Panc1 (cell line): ENCODE results near the gene GBP1. TPM values are rescaled to one million over a fixed set of nuclear protein-coding genes. Genes with fewer than 3 reads are reported as not detected.

ENCODE experiments used
- ATAC-seq: fragments of 200-7000 bp; cut with Tn5 transposase; 2 replicates; pipeline ENCODE4 v1.9.1; 2020; ENCODE audit warnings: mild to moderate bottlenecking, moderate library complexity
- BruUV-seq: library from RNA; stranded (reverse); fragments of 400-500 nt; replicated peaks from 2 replicates; lab custom pipeline; 2021; lab: Mats Ljungman, UMichigan
- CTCF ChIA-PET: fragments of 300-600 bp; sonication (Branson Sonifier 250); formaldehyde crosslinking; loops from one replicate; lab custom pipeline; 2022; ENCODE audit warnings: antibody characterized with exemption; lab: Charles Lee
- POLR2A ChIA-PET: fragments of 300-600 bp; sonication (Branson Sonifier 250); formaldehyde crosslinking; loops from one replicate; lab custom pipeline; 2022; ENCODE audit warnings: antibody characterized with exemption; lab: Charles Lee
- DNase-seq: peaks from one replicate; pipeline ENCODE4 v3.0.0-alpha.2; 2010; ENCODE audit warnings: low read depth, low spot score
- H3K27ac ChIP-seq: 2 replicates; pipeline ENCODE4 v1.5.1; 2011; ENCODE audit warnings: mild to moderate bottlenecking, low read length, inconsistent platforms
- H3K27me3 ChIP-seq: fragments of 200-500 bp; sonication (Bioruptor generic); 2 replicates; pipeline ENCODE4 v1.6.0; 2014; ENCODE audit warnings: low read length, inconsistent platforms; ENCODE audit not compliant: control insufficient read depth, insufficient read depth
- H3K36me3 ChIP-seq: fragments of 200-500 bp; sonication (Bioruptor generic); 2 replicates; pipeline ENCODE4 v1.5.1; 2014; ENCODE audit warnings: inconsistent platforms, mild to moderate bottlenecking, low read length, moderate library complexity; ENCODE audit not compliant: control insufficient read depth, insufficient read depth
- H3K4me1 ChIP-seq: 2 replicates; pipeline ENCODE4 v1.5.1; 2011; ENCODE audit warnings: inconsistent platforms, mild to moderate bottlenecking, low read length, moderate library complexity; ENCODE audit not compliant: control insufficient read depth, insufficient read depth
- H3K4me3 ChIP-seq, 2 experiments: 2 replicates each; pipeline ENCODE4 v1.5.1; 2011 to 2012; ENCODE audit warnings: low read depth in 2 of 2, low read length in 2 of 2, mild to moderate bottlenecking in 2 of 2, inconsistent platforms in 1 of 2, moderate library complexity in 1 of 2
- H3K9me3 ChIP-seq: fragments of 200-500 bp; sonication (Bioruptor generic); 2 replicates; pipeline ENCODE4 v1.5.1; 2014; ENCODE audit warnings: low read depth, mild to moderate bottlenecking, inconsistent platforms, low read length, moderate library complexity; ENCODE audit not compliant: control insufficient read depth, insufficient read depth
- POLR2AphosphoS5 ChIP-seq: IDR thresholded peaks from 2 replicates; pipeline ENCODE4 v1.6.1; 2012; ENCODE audit warnings: mild to moderate bottlenecking, low read depth, low read length, moderate library complexity
- SIN3A ChIP-seq: IDR thresholded peaks from 2 replicates; pipeline ENCODE4 v1.6.1; 2012; ENCODE audit warnings: low read depth, mild to moderate bottlenecking, low read length, moderate library complexity, borderline replicate concordance; ENCODE audit not compliant: insufficient read depth
- TCF7L2 ChIP-seq: IDR thresholded peaks from 2 replicates; pipeline ENCODE4 v1.6.1; 2011; ENCODE audit warnings: mild to moderate bottlenecking, low read depth, low read length, inconsistent platforms
- in situ Hi-C: cut with HindIII; loops from 2 replicates; pipeline ENCODE4 v1.10.0; 2016; ENCODE audit warnings: low sequenced_read_pairs, low pct_unique_long_range_greater_than_20kb
- intact Hi-C: fragments of 100-400 bp; cut with micrococcal nuclease; formaldehyde crosslinking; loops from one replicate; pipeline ENCODE4 v1.10.0; 2022; ENCODE audit not compliant: unreplicated experiment
- total RNA-seq: library from RNA; stranded (reverse); gene quantifications from one replicate; pipeline ENCODE4 v1.2.1, GENCODE V29; 2021; ENCODE audit not compliant: unreplicated experiment
- TF ChIP-seq, protein P1 (sequence below), 2 experiments: IDR thresholded peaks; 2 replicates each; pipeline ENCODE4 v1.6.1; 2011 to 2012; ENCODE audit warnings: low read depth in 2 of 2, control low read depth in 1 of 2, low read length in 1 of 2, mild to moderate bottlenecking in 1 of 2, moderate library complexity in 1 of 2; ENCODE audit not compliant: insufficient read depth in 1 of 2
- TF ChIP-seq, protein P2 (sequence below): fragments of 450-650 bp; IDR thresholded peaks from 2 replicates; pipeline ENCODE4 v1.5.1; 2017; ENCODE audit warnings: mild to moderate bottlenecking

GBP1 gene
- total RNA-seq, 1 experiment from 2014 or later: 0.80 TPM

DNA sequence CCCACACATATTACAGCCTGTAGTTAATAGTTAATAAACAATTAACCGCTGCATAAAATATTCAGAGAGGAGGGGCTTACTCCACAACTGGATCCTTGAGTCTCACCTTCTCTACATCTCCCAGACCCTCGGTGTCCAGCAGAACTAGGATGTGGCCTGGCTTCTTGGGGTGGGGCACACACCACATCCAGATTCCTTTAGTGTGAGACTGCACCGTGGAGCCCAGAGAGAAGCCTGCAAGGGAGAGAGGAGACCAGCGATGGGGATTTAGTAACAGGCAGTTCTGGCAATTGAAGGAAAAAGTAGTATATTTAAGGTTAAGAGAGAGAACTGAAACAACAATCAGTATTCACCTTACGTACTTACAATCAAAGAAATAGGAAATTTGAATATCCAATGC lies 4.9 kb downstream of the GBP1 start:
- no peaks in the 10 kb centered on the region for H3K4me1 ChIP-seq
- TF ChIP-seq, protein P1, sequence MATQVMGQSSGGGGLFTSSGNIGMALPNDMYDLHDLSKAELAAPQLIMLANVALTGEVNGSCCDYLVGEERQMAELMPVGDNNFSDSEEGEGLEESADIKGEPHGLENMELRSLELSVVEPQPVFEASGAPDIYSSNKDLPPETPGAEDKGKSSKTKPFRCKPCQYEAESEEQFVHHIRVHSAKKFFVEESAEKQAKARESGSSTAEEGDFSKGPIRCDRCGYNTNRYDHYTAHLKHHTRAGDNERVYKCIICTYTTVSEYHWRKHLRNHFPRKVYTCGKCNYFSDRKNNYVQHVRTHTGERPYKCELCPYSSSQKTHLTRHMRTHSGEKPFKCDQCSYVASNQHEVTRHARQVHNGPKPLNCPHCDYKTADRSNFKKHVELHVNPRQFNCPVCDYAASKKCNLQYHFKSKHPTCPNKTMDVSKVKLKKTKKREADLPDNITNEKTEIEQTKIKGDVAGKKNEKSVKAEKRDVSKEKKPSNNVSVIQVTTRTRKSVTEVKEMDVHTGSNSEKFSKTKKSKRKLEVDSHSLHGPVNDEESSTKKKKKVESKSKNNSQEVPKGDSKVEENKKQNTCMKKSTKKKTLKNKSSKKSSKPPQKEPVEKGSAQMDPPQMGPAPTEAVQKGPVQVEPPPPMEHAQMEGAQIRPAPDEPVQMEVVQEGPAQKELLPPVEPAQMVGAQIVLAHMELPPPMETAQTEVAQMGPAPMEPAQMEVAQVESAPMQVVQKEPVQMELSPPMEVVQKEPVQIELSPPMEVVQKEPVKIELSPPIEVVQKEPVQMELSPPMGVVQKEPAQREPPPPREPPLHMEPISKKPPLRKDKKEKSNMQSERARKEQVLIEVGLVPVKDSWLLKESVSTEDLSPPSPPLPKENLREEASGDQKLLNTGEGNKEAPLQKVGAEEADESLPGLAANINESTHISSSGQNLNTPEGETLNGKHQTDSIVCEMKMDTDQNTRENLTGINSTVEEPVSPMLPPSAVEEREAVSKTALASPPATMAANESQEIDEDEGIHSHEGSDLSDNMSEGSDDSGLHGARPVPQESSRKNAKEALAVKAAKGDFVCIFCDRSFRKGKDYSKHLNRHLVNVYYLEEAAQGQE (IDR thresholded peaks at IDR 0.05; ENCODE audit: insufficient read depth in 1 of 2, low read depth in 2 of 2, low read length in 1 of 2): no peak
- TF ChIP-seq SIN3A: no peak
- TF ChIP-seq TCF7L2: no peak
- TF ChIP-seq, protein P2, sequence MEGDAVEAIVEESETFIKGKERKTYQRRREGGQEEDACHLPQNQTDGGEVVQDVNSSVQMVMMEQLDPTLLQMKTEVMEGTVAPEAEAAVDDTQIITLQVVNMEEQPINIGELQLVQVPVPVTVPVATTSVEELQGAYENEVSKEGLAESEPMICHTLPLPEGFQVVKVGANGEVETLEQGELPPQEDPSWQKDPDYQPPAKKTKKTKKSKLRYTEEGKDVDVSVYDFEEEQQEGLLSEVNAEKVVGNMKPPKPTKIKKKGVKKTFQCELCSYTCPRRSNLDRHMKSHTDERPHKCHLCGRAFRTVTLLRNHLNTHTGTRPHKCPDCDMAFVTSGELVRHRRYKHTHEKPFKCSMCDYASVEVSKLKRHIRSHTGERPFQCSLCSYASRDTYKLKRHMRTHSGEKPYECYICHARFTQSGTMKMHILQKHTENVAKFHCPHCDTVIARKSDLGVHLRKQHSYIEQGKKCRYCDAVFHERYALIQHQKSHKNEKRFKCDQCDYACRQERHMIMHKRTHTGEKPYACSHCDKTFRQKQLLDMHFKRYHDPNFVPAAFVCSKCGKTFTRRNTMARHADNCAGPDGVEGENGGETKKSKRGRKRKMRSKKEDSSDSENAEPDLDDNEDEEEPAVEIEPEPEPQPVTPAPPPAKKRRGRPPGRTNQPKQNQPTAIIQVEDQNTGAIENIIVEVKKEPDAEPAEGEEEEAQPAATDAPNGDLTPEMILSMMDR: no peak
- TF ChIP-seq POLR2AphosphoS5: no peak
- no peaks in the 10 kb centered on the region for H3K27me3 ChIP-seq
- BruUV-seq: no TSS peak
- no peak overlapping the region for H3K27ac ChIP-seq
- no peaks in the 10 kb centered on the region for H3K9me3 ChIP-seq
- no peak overlapping the region for H3K4me3 ChIP-seq
- DNase-seq (no peak), ATAC-seq (no peak)
- intact Hi-C loops (no loop called here), in situ Hi-C loops (no loop called here)
- ChIA-PET CTCF (no interaction called here), POLR2A (no interaction called here)
- no peaks in the 10 kb centered on the region for H3K36me3 ChIP-seq

DNA sequence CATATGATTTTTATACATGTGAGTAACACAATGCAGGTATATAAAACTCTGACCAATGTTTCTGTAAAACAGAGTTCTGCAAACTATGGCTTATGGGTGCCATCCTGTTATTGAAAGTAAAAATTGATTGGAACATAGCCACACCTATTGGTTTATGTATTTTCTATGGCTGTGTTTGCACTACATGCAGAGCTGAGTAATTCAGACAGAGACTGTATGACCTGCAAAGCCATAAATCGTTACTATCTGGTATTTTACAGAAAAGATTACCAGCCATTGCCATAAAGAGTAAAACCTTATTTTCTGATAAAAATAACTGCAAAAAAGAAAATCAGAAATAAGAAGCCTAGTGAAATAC lies 13.1 kb downstream of the GBP1 start:
- BruUV-seq: no TSS peak
- in situ Hi-C loops: no loop called here
- Histone ChIP-seq H3K36me3 (no peaks in the 10 kb centered on the region), H3K4me1 (no peaks in the 10 kb centered on the region), H3K27ac (no peak overlapping the region), H3K4me3 (no peak overlapping the region), H3K9me3 (no peaks in the 10 kb centered on the region), H3K27me3 (peaks cover 2% of the 10 kb centered on the region)
- no peak for ATAC-seq
- intact Hi-C loops: no loop called here
- ChIA-PET CTCF (no interaction called here), POLR2A (no interaction called here)
- DNase-seq: no peak
- no peak for TF ChIP-seq TCF7L2
- TF ChIP-seq, protein P2: no peak
- TF ChIP-seq POLR2AphosphoS5: no peak
- TF ChIP-seq SIN3A: no peak
- TF ChIP-seq, protein P1 (IDR thresholded peaks at IDR 0.05; ENCODE audit: insufficient read depth in 1 of 2, low read depth in 2 of 2, low read length in 1 of 2): no peak
